B cell (primary cell): ENCODE results near the gene NPEPL1.

Experiments used
- CTCF ChIP-seq: fragments of 200-600 bp; IDR thresholded peaks from one replicate; pipeline ENCODE4 v1.8.0; 2022; ENCODE audit warnings: antibody characterized with exemption, mild to moderate bottlenecking
- EZH2 ChIP-seq: IDR thresholded peaks from 2 replicates; pipeline ENCODE4 v1.6.1; 2012; ENCODE audit warnings: borderline replicate concordance, low read depth, mild to moderate bottlenecking, moderate library complexity, low read length; ENCODE audit not compliant: insufficient read depth, poor library complexity, severe bottlenecking

- no peak for TF ChIP-seq CTCF
- no peak for TF ChIP-seq EZH2
These were observed 40.5 kb upstream of the NPEPL1 start for GRCh38 chr20:58651946-58652605.
